OCI-LY1 (cell line): ENCODE measurements around the gene TRRAP.

Experiments
- CTCF ChIP-seq: fragments of 200-600 bp; sonication (generic), shearing (Covaris generic); IDR thresholded peaks from 2 replicates; pipeline ENCODE4 v1.5.1; 2017; ENCODE audit warnings: mild to moderate bottlenecking, antibody characterized with exemption, low read length, moderate library complexity, mixed read lengths
- EZH2 ChIP-seq: fragments of 200-600 bp; sonication (generic), shearing (Covaris generic); IDR thresholded peaks from 2 replicates; pipeline ENCODE4 v1.8.0; 2017; ENCODE audit warnings: borderline replicate concordance, mixed run types, mild to moderate bottlenecking, antibody characterized with exemption, low read length, moderate library complexity, mixed read lengths

GRCh38 chr7:99029466-99030435, 151.4 kb downstream of the TRRAP start:
- TF ChIP-seq CTCF (no peak), EZH2 (no peak)
